GM19099 (cell line): ENCODE results near the gene VSIG10.

Experiments used
- POLR2A ChIP-seq: IDR thresholded peaks from 3 replicates; pipeline ENCODE4 v1.6.1; 2011; ENCODE audit warnings: low read depth; ENCODE audit not compliant: insufficient read length; ENCODE audit errors: extremely low read depth

The VSIG10 gene

DNA sequence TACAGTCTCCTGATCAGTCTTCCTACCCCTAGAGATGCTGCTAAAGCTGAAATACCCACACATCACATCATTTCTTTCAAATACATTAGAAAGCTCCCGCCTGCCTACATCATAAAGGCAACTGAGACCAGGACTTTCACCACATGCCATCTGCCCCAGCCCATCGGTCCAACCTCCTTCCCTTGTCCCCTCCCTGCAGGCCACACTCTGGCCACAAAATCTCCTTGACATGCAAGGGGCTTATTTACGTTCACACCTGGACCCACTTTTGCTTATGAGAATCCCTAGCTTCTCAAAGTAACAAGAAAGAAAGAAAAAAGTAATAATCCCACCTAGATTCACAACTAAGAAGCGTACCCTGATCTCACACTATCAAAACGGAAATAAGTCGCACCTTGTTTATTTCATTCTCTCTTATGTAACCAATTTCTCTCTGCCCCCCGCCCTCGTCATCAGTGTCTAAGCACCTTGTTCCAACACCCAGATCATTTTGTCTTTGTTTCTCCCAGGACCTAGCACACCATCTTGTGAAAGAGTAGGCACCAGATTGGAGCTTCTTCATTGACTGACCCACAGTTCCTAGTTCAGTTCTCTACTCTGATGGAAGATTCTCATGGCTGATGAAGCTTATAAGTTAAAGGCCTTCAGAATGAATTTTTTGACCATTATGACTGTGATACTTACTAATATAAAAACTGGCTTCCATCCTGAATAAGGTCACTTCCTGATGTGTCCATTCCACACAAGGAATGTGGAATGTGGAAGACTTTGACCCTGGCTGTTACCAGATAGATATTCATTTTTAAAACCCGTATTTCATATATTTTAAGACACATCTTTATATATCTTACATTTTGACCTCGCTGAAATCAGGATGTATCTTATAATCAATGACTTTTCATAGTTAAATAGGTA is 50.5 kb downstream of the VSIG10 start:
- TF ChIP-seq POLR2A, result no peak

DNA sequence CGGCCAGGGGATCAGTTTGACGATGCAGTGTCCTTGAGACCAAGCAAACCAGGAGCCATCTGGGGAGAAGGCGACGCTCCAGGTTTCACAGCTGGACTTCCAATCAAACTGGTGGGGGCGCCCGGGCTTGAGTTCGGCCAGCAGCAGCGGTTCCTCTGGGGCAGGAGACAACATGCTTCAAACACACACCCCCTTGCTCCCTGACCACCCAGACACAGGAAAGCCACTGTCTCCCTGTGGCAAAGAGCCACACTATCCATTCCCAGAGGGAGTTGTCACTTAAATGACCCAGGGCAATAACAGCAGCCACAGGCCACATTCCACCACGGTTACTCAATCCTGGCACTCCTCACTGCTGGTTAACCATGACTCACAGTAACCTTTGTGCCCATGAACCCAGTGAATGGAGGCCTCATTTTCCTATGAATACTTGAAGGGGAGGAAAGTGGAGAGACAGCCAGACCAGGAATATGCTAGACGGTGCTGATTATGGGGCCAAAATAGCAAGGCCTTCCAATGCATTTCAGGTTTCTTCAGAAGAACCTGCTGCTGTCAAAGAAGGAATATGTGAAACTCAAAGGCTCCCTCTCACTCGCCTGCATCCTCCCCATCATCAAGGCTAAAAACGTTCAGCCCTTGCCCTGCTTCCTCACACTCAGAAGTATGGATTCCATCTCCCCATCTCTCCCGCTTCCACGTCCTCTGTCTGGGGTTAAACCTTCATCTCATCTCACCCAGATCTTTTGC is 51.3 kb downstream of the VSIG10 start:
- no peak for TF ChIP-seq POLR2A

- TF ChIP-seq POLR2A, result no peak
Observed at GRCh38 chr12:118050972-118051910, 52.6 kb downstream of the VSIG10 start.

GRCh38 chr12:118046430-118046829 is 57.4 kb downstream of the VSIG10 start:
- TF ChIP-seq POLR2A, result no peak

- TF ChIP-seq POLR2A, result no peak
Observed at GRCh38 chr12:118044577-118044976, 59.2 kb downstream of the VSIG10 start.

- no peak for TF ChIP-seq POLR2A
Observed at GRCh38 chr12:118044075-118044474, 59.7 kb downstream of the VSIG10 start.

GRCh38 chr12:118042091-118042490 is 61.7 kb downstream of the VSIG10 start:
- no peak for TF ChIP-seq POLR2A

- TF ChIP-seq POLR2A, result no peak
Observed at GRCh38 chr12:118038137-118038536, 65.7 kb downstream of the VSIG10 start.

DNA sequence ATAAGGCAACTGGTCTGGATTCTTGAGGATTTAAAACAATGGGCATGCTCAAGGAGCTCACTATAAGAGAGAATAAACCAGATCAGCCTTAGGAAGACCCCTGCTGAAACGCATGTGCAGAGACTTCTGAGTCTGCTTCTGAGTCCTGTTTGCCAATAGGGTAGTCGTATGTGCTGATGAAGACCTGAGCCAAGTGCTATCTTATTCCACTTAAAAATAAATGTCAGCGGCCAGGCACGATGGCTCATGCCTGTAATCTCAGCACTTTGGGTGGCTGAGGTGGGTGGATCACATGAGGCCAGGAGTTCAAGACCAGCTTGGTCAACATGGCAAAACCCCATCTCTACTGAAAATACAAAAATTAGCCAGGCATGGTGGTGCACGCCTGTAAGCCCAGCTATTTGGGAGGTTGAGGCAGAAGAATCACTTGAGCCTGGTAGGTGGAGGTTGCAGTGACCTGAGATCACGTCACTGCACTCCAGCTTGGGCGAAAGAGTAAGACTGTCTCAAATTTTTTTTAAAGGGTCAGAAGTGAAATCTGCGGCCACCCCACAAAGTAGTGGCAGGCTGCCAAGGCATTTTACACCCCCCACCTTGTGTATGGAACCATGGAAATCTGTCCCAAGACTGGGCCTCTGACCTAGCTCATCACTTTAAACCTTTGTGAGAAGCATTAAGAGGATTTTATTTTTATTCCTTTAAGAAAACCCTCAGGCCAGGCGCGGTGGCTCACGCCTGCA is 67.0 kb downstream of the VSIG10 start:
- no peak for TF ChIP-seq POLR2A

- TF ChIP-seq POLR2A, result no peak
Observed at GRCh38 chr12:118035190-118036041, 68.4 kb downstream of the VSIG10 start.

- TF ChIP-seq POLR2A, result no peak
Observed at GRCh38 chr12:118034429-118035189, 69.2 kb downstream of the VSIG10 start.

DNA sequence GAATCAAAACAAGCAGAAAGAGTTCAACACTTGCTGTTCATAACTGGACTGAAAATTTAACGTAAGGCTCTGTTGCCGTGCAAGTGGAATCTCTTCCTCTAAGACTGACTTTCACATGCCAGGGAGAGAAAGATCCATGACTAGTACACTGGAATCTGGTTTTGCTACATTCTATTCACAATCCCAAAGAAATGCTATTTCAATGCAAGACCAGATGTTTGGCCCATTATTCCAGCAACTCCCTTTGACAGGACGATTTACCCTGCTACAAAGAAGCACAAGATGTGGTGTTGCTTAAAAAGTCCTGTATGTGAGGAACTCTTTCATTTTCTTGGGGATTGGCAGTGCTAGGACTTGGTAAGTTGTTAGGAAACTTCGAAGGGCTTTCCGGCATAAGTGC is 69.9 kb downstream of the VSIG10 start:
- no peak for TF ChIP-seq POLR2A

- TF ChIP-seq POLR2A, result no peak
Observed at GRCh38 chr12:118033323-118033722, 70.5 kb downstream of the VSIG10 start.
